Stimulated activated CD8-positive, alpha-beta memory T cell treated with anti-CD3 and anti-CD28 coated beads, Interleukin-7, amount 100 ng/mL, for 48 hours (primary cell): ENCODE measurements around the gene LRRC73.

Experiments used
- DNase-seq, 2 donors: peaks; one replicate each; pipeline ENCODE4 v3.0.0-alpha.2; 2020; ENCODE audit warnings: low read depth in 1 of 2; ENCODE audit errors: extremely low read depth in 1 of 2

Gene LRRC73

DNA sequence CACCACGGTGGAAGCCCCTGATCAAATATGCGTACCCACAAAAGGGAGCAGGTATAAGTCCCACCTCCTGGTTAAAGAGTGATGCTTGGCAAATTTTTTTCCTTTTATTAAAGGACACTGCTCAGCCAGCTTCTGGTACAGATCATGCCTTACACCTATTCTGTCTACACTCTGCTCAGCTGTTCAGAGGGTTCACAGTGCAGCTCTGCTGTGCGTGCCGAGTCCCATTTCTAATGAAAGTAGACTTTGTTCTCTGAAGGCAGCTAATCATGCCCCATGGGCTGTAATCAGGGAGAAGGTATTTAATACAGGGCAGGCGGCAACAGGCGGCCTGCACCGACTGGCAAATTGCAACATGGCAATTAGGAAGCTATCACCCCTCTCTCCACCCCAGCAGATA lies 16.3 kb downstream of the LRRC73 start:
- DNase-seq, result no peak

GRCh38 chr6:43493230-43493629 lies 16.9 kb downstream of the LRRC73 start:
- DNase-seq, result no peak

- no peak for DNase-seq
Measured at GRCh38 chr6:43492673-43493072, 17.5 kb downstream of the LRRC73 start.

GRCh38 chr6:43491750-43492661 lies 18.1 kb downstream of the LRRC73 start:
- no peak for DNase-seq

GRCh38 chr6:43490523-43490939 lies 19.6 kb downstream of the LRRC73 start:
- DNase-seq, result no peak

GRCh38 chr6:43489277-43490072 lies 20.7 kb downstream of the LRRC73 start:
- no peak for DNase-seq

GRCh38 chr6:43488667-43489276 lies 21.4 kb downstream of the LRRC73 start:
- no peak for DNase-seq

DNA sequence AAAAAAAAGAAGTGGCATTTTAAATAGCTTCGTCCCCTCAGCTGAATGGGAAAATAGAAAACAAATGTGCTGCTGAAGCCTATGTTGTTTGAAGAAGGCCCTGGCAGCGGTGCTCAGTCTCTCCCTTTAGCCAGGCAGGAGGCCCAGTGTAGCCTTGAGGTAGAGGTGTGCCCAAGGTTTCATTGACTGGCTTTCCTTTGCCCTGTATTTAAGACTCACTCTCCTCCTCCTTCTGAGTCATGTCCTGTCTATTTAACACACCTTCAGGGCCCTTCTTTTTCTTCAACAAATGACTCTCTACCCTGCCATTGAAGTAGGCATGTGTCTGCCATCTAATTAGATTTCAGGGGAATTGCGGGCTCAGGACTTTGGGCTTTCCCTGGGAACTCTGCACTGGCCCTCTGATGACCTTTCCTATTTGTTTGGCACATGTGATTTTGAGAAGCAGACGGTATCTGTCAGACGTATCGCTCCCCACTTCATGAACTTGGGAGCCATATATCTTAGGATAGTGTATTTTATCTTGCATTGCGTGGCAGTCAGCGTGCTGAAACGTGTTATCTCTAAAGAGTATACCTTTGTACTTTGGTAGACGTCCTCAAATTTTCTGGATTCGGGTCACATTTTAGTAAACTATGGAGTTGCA lies 28.4 kb downstream of the LRRC73 start:
- no peak for DNase-seq

- no peak for DNase-seq
Measured at GRCh38 chr6:43481075-43481474, 29.1 kb downstream of the LRRC73 start.

GRCh38 chr6:43478008-43478372 lies 32.2 kb downstream of the LRRC73 start:
- no peak for DNase-seq

DNA sequence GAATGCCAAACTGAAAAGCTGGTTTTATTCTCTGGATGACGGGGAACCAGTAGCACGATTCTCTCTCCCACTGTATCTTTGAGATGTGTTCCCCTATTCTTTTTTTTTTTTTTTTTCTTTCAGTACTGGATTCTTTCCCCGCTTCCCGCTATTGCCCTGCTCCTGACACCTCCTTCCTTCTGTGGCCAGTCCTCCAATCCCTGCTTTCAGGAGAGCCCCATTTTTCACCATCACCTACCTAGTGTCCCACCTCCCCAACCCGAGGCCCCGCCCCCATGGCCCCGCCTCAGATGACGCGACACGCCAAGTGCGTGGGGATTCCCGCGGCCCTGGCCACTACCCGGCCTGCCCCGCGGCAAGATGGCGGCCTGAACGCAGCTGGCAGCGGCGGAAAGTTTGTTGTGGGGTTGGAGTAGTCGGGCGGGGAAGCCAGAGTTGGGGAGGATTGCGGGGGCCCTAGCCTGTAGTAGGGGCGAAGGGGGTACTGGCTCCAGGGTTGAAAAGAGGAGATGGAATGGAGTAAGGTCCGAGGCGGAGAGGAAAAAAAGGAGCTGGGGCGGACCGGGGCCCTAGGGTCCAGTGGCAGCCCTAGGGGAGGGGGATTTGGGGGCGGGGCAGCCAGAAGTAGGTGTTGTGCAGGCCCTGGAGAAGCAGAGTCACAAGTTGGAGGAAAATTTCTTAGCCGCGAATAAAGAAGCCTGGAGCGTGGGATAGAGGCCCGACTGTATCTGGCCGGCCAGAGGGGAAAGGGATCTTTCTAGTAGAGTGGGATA lies 32.7 kb downstream of the LRRC73 start, which contains the start of gene TJAP1:
Gene TJAP1 (plus strand): TSS at position 336 of the 773 bp plus-strand sequence. CDS start 21,432 bp downstream, outside the sequence.
- peak; percentile 92 to 96 for DNase-seq

DNA sequence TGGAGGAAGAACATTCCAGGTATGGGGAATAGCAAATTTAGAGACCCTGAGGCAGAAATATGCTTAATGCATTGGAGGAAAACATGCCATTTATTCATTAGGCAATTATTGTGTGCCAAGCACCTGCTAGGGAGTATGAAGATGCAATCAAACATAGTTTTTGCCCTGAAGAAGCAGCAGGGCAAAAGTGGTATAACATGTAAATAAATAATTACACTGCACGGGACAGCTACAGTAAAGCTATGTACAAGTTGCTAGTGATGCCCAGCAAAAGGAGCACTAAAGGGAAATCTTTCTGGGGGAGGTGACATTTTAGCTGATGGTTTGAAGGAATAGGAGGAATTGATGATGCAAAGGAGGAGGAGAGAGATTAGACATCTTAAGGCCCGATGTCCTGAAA lies 33.4 kb downstream of the LRRC73 start:
- no peak for DNase-seq

DNA sequence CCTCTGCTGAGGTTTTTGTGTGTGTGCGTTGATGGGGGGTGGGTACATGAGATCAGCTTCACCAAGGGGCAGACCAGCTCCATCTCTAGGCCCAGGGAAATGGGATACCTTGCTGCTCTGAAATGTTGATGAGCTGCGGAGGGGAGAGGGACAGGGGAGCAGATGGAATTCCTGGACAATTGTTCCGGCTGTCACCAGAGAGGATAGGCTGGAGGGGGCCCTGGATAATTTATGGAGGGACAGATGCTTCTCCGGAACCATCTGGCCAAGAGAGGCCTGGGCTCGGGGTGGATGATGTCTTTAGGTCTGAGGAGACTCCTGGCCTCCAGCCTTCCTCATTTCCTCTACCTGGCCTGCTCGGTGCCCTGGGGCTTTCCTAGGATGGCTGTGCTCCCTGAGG lies 34.6 kb downstream of the LRRC73 start:
- DNase-seq, result no peak

DNA sequence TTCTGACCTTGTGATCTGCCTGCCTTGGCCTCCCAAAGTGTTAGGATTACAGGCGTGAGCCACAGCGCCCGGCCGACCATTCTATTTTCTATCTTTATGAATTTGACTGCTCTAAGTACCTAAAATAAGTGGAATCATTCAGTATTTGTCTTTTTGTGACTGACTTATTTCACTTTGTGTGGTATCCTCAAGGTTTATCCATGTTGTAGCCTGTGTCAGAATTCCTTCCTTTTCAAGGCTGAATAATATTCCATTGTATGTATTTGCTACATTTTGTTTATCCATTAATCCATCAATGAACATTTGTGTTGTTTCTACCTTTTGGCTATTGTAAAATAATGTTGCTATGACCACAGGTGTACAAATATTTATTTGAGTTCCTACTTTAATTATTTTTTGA lies 37.6 kb downstream of the LRRC73 start:
- no peak for DNase-seq

DNA sequence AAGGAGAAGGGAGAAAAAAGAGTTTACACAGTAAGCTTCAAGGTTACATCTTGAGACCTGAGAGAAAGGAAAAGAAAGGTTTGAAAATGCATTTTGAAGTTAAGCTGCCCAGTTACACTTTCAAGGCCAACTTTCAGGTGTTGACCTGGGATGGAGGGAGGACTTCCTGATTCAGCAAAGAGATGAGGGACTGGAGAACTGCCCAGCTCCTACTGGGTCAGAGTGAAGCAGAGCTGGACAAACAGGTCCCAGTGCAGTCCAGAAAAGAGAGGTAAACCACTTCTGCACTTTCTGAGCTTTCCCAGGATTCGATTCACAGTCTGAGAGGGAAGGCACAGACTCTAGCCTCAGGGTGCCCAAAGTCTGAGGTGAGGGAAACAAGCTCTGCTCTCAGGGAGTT lies 38.7 kb downstream of the LRRC73 start:
- DNase-seq, result no peak

- DNase-seq, result no peak
Measured at GRCh38 chr6:43469947-43470346, 40.2 kb downstream of the LRRC73 start.

- DNase-seq, result no peak
Measured at GRCh38 chr6:43468748-43469681, 41.1 kb downstream of the LRRC73 start.

- no peak for DNase-seq
Measured at GRCh38 chr6:43468240-43468639, 41.9 kb downstream of the LRRC73 start.

DNA sequence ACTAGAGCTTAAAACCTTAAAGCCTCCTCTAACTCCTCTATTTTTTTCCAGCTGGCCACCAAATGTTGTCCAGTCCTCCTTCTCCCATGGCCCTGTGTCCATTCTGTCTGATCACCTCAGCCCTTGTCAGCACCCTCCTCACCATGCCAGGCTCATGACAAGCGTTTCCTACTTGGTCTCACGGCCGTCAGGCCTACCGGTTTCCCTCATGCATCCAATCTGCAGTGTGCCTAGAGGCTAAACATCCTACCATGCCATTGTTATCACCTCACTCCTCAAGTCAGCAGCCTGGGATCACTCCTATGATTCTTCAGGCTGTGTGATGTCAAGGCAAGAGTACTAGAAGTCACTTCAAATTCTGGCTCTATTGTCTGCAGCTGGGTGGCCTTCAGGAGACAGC lies 42.4 kb downstream of the LRRC73 start:
- no peak for DNase-seq
